ENCODE measurements around the gene GABRB3.

GABRB3 gene

DNA sequence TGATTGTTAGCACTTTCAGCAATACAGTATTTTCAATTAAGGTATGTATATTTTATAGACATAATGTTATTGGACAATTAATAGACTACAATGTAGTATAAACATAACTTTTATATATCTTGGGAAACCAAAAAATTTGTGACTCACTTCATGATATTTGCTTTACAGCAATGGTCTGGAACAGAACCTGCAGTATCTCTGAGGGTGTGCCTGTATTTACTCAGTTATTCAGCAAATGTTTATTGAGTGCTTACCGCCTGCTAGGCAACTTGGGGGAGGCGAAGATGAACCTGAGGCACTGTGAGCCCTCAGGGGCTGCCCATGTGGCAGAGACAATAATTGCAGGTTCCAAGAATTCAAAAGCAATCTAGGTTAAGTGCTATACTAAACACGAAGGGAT lies 144.8 kb downstream of the GABRB3 start:
- Histone ChIP-seq H3F3A (ENCODE audit: low read depth) (no peaks in the 10 kb centered on the region), H3K79me2 (ENCODE audit: insufficient read depth, low read length) (no peaks in the 10 kb centered on the region), H3K4me1 (ENCODE audit: insufficient read depth, low read length, poor library complexity, severe bottlenecking) (no peaks in the 10 kb centered on the region), H2AFZ (ENCODE audit: low read length) (no peak overlapping the region), H3K27me3 (ENCODE audit: insufficient read depth, low read length, poor library complexity, severe bottlenecking) (no peaks in the 10 kb centered on the region), H4K20me1 (ENCODE audit: insufficient read depth, low read length, poor library complexity, severe bottlenecking) (no peaks in the 10 kb centered on the region), H3K4me2 (ENCODE audit: low read depth, low read length, poor library complexity, severe bottlenecking) (no peak overlapping the region), H3K4me3 (ENCODE audit: low read length, poor library complexity, severe bottlenecking) (no peak overlapping the region), H3K9ac (ENCODE audit: low read depth, low read length, poor library complexity, severe bottlenecking) (no peak overlapping the region), H3K9me2 (replicated peaks; ENCODE audit: low read depth, low read length) (no peaks in the 10 kb centered on the region), H3K36me3 (ENCODE audit: insufficient read depth, low read length) (no peaks in the 10 kb centered on the region), H3K9me3 (ENCODE audit: insufficient read depth, low read depth, low read length) (peaks cover 13% of the 10 kb centered on the region; the same call in 1 of the 2 replicates)
- TF ChIP-seq, protein P1, sequence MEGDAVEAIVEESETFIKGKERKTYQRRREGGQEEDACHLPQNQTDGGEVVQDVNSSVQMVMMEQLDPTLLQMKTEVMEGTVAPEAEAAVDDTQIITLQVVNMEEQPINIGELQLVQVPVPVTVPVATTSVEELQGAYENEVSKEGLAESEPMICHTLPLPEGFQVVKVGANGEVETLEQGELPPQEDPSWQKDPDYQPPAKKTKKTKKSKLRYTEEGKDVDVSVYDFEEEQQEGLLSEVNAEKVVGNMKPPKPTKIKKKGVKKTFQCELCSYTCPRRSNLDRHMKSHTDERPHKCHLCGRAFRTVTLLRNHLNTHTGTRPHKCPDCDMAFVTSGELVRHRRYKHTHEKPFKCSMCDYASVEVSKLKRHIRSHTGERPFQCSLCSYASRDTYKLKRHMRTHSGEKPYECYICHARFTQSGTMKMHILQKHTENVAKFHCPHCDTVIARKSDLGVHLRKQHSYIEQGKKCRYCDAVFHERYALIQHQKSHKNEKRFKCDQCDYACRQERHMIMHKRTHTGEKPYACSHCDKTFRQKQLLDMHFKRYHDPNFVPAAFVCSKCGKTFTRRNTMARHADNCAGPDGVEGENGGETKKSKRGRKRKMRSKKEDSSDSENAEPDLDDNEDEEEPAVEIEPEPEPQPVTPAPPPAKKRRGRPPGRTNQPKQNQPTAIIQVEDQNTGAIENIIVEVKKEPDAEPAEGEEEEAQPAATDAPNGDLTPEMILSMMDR (conservative IDR thresholded peaks at IDR 0.05; ENCODE audit: low read length) = no peak
- TF ChIP-seq EZH2phosphoT487 (IDR thresholded peaks at IDR 0.05; ENCODE audit: borderline replicate concordance) = no peak

DNA sequence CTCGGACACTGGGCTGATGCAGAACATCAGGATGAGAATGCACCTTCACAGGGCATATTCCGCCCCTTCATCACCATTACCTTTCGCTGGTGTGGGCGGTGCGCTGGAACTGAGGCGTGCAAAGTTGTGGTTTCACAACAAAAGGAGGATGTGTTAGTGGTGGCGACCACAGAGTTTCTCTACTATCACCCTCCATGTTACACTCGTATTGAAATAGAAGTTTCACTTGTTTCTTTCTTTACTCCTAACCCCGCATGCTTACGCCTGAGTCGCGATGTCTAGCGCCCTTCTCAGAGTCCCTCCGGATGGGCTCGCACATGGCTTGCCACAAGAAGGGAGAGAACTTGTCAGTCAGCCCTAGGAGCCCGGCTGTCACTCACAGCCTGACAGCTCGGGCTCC lies 148.7 kb downstream of the GABRB3 start:
- Histone ChIP-seq H3K9ac (ENCODE audit: low read depth, low read length, poor library complexity, severe bottlenecking) (no peak overlapping the region), H3K27me3 (ENCODE audit: insufficient read depth, low read length, poor library complexity, severe bottlenecking) (no peaks in the 10 kb centered on the region), H3K36me3 (ENCODE audit: insufficient read depth, low read length) (no peaks in the 10 kb centered on the region), H4K20me1 (ENCODE audit: insufficient read depth, low read length, poor library complexity, severe bottlenecking) (no peaks in the 10 kb centered on the region), H3K4me3 (ENCODE audit: low read length, poor library complexity, severe bottlenecking) (no peak overlapping the region), H3F3A (ENCODE audit: low read depth) (no peaks in the 10 kb centered on the region), H3K4me1 (ENCODE audit: insufficient read depth, low read length, poor library complexity, severe bottlenecking) (no peaks in the 10 kb centered on the region), H3K79me2 (ENCODE audit: insufficient read depth, low read length) (no peaks in the 10 kb centered on the region), H3K9me2 (replicated peaks; ENCODE audit: low read depth, low read length) (no peaks in the 10 kb centered on the region), H3K9me3 (ENCODE audit: insufficient read depth, low read depth, low read length) (peaks cover 8% of the 10 kb centered on the region; the same call in 1 of the 2 replicates), H3K4me2 (ENCODE audit: low read depth, low read length, poor library complexity, severe bottlenecking) (no peak overlapping the region), H2AFZ (ENCODE audit: low read length) (no peak overlapping the region)
- no peak for TF ChIP-seq EZH2phosphoT487 (IDR thresholded peaks at IDR 0.05; ENCODE audit: borderline replicate concordance)
- TF ChIP-seq, protein P1 (conservative IDR thresholded peaks at IDR 0.05; ENCODE audit: low read length) = no peak

DNA sequence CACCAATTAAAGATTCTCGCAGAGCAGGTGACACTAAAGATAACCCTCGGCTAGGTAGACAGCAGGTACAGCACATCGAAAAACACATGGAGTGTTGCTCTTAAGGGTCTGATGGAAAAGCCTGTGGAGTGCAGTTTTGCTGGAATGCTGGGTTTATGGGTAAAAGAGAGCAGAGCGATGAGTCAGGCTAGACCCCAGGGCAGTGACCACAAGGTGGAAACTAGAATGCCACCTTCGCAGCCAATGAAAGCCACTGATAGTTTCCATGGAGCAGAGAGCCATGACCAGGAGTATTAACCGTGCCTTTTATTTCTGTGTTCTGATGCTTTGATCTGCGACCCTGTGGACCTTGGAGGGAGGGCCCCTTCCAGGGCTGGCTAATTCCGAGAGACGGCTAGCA lies 149.8 kb downstream of the GABRB3 start:
- Histone ChIP-seq H3K9me2 (replicated peaks; ENCODE audit: low read depth, low read length) (no peaks in the 10 kb centered on the region), H4K20me1 (ENCODE audit: insufficient read depth, low read length, poor library complexity, severe bottlenecking) (no peaks in the 10 kb centered on the region), H3F3A (ENCODE audit: low read depth) (no peaks in the 10 kb centered on the region), H3K79me2 (ENCODE audit: insufficient read depth, low read length) (no peaks in the 10 kb centered on the region), H3K36me3 (ENCODE audit: insufficient read depth, low read length) (no peaks in the 10 kb centered on the region), H3K27me3 (ENCODE audit: insufficient read depth, low read length, poor library complexity, severe bottlenecking) (no peaks in the 10 kb centered on the region), H3K9ac (ENCODE audit: low read depth, low read length, poor library complexity, severe bottlenecking) (no peak overlapping the region), H3K4me1 (ENCODE audit: insufficient read depth, low read length, poor library complexity, severe bottlenecking) (no peaks in the 10 kb centered on the region), H3K4me3 (ENCODE audit: low read length, poor library complexity, severe bottlenecking) (no peak overlapping the region), H2AFZ (ENCODE audit: low read length) (no peak overlapping the region), H3K9me3 (ENCODE audit: insufficient read depth, low read depth, low read length) (peaks cover 5% of the 10 kb centered on the region; the same call in 1 of the 2 replicates), H3K4me2 (ENCODE audit: low read depth, low read length, poor library complexity, severe bottlenecking) (no peak overlapping the region)
- TF ChIP-seq EZH2phosphoT487 (IDR thresholded peaks at IDR 0.05; ENCODE audit: borderline replicate concordance) = no peak
- TF ChIP-seq, protein P1 (conservative IDR thresholded peaks at IDR 0.05; ENCODE audit: low read length) = no peak
